ENCODE measurements around the gene RAD50.
"Not testable (repeated sequence)": the region's sequence is repeated elsewhere in the genome, so short reads cannot be mapped to it uniquely, and the experiment has no call there.

Gene RAD50

DNA sequence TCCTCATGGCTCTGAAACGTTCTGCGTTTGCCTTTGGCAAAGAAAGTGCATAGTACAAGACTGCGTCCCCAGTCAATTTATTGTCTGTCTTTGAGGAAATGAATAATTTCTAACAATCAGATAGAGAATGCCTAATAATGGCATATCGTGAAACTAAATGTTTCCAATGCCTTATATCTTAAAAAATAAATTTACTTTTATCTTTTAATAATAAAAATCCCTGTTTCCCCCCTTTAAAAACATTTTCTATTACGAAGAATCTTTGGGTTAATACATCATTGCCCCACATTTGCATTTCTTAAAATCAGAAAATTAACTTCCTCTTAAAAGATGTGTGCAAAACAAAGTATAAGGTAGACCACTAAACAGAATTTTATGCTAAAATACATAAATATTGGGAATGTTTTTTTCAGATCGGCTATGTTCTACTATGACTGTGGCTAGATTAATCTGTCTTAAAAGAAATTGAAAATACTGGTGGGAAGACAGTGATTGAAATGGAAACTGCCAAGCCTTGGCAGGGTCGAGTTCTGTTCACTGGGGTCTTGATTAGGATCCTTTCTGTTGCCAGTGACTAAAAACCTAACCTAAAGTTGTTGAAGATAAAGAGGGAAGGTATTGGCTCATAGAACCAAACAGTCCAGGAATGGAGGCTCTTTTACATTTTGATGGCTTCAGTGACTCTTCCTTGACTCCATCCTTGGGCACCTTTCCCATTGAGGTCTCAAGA lies 13.1 kb upstream of the RAD50 start, which contains the start of gene IL5:
Gene IL5, minus strand, starts transcription at position 51 of the 730 bp plus-strand sequence. Its CDS starts 44 bp downstream, at position 7.
- Mint-ChIP-seq H3K27me3 (peaks cover 8% of the 10 kb centered on the region), H3K4me3 (peak within 1 kb of the TSS in 1 of 2 donors; percentile 52), H3K9me3 (no peaks in the 10 kb centered on the region), H3K4me1 (peaks cover 38% of the 10 kb centered on the region), H3K27ac (peak within 1 kb of the TSS in 1 of 2 donors; percentile 36)
- peak; percentile 55 for ATAC-seq
- no peak for DNase-seq

DNA sequence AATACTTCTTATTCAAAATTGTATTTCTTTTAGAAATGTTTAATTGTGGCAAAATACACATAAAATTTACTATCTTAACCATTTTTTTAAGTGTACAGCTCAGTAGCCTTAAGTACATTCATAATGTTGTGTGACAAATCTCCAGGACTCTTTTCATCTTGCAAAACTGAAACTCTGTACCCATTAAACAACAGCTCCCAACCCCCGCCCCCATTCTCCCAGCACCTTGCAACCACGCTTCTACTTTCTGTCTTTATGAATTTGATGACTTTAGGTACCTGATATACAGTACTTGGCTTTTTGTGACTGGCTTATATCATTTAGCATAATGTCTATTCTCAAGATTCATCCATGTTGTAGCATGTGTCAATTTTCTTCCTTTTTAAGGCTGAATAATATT lies 10.7 kb upstream of the RAD50 start:
- no peaks in the 10 kb centered on the region for H3K9me3 Mint-ChIP-seq
- peak in 1 of 2 donors; percentile 57 for DNase-seq
- peak overlapping the region in 1 of 2 donors; percentile 31 for H3K4me3 Mint-ChIP-seq
- peaks cover 3% of the 10 kb centered on the region for H3K27me3 Mint-ChIP-seq
- H3K27ac Mint-ChIP-seq = no peak overlapping the region
- peak; percentile 95 for ATAC-seq
- peaks cover 43% of the 10 kb centered on the region for H3K4me1 Mint-ChIP-seq

DNA sequence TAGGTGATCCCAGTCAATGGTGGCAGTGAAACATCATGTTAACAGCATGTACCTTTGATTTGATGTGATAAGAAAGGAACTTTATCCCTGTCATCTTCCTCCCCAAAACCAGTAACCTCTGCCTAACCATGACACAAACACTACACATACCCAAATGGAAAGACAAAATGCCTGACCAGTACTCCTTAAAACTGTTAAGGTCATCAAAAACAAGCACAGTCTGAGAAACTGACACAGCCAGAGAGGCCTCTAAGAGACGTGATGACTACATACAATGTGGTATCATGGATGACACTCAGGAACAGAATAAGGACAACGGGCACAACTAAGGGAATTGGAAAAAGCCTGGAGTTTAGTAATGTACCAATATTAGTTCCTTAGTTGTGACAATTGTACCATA lies 9.5 kb upstream of the RAD50 start:
- Mint-ChIP-seq H3K9me3 (no peaks in the 10 kb centered on the region), H3K4me3 (no peak overlapping the region), H3K27ac (no peak overlapping the region), H3K27me3 (no peaks in the 10 kb centered on the region), H3K4me1 (peaks cover 43% of the 10 kb centered on the region)
- ATAC-seq (no peak), DNase-seq (no peak)

DNA sequence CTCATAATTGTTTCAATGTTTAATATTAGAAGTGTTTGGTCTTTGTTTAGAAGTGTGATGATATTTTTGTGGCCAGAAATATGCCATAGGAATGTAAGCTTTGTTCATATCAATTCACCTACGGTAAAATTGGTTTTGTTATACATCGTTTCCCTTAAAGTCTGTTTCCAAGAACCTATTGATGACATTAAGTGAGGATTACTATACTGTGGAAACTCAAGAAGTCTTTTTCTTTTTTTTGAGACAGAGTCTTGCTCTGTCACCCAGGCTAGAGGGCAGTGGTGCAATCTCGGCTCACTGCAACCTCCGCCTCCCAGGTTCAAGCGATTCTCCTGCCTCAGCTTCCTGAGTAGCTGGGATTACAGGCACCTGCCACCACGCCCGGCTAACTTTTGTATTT lies 7.9 kb upstream of the RAD50 start:
- H3K4me1 Mint-ChIP-seq = peaks cover 39% of the 10 kb centered on the region
- DNase-seq, ATAC-seq, H3K27ac Mint-ChIP-seq, H3K4me3 Mint-ChIP-seq, H3K27me3 Mint-ChIP-seq, H3K9me3 Mint-ChIP-seq: not testable (repeated sequence)

DNA sequence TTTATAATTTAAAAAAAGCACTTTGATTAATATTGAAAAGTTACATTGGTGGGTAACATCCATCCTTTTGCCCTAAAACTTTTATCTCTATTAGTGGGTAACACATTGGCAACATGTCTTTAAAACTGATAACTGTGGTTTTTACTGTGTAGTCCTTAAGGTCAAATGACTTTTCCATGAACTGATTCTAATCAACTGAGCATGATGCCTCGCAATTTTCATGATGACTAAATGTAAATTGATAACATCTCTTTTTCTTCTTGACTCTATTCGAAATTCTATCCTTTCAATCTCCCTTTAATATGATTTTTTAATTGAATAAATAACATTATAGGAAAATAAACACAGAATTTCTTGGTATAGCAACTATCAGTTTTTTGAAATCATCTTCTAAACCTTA lies 7.2 kb upstream of the RAD50 start:
- H3K27me3 Mint-ChIP-seq = no peaks in the 10 kb centered on the region
- no peak for ATAC-seq
- no peak overlapping the region for H3K27ac Mint-ChIP-seq
- peaks cover 34% of the 10 kb centered on the region for H3K4me1 Mint-ChIP-seq
- no peak for DNase-seq
- no peak overlapping the region for H3K4me3 Mint-ChIP-seq
- no peaks in the 10 kb centered on the region for H3K9me3 Mint-ChIP-seq

DNA sequence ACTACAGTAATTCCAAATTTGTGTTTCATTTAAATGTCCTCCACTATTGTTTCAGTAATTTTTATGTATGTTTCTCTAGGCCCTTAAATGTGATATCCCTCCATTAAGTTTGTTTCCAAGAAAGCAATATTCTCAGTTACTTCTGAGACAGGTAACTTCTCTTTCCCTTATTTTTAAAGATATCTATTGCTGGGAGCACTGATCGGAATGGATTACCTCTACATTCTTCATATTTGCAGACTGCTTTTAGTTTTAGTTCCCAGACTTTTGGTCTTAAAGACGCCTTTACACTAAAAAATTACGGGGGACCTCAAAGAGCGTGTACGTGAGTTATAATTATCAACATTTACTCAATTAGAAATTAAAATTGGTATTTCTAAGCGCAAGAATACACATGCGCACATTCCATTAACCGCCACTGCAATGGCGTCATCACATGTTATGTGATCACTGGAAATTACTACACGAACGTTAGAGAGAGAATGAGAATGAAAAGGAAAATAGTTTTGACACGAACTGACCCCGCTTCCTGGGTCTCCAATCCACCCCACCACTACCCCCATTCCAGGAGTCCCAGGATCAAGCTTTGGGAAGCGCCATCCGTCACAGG lies 519 bp upstream of the RAD50 start:
- Mint-ChIP-seq H3K27ac (peak overlapping the region; percentile 97 to 98), H3K4me1 (peaks cover 28% of the 10 kb centered on the region), H3K4me3 (peak overlapping the region; percentile 96), H3K27me3 (no peaks in the 10 kb centered on the region), H3K9me3 (no peaks in the 10 kb centered on the region)
- DNase-seq (no peak), ATAC-seq (no peak)

DNA sequence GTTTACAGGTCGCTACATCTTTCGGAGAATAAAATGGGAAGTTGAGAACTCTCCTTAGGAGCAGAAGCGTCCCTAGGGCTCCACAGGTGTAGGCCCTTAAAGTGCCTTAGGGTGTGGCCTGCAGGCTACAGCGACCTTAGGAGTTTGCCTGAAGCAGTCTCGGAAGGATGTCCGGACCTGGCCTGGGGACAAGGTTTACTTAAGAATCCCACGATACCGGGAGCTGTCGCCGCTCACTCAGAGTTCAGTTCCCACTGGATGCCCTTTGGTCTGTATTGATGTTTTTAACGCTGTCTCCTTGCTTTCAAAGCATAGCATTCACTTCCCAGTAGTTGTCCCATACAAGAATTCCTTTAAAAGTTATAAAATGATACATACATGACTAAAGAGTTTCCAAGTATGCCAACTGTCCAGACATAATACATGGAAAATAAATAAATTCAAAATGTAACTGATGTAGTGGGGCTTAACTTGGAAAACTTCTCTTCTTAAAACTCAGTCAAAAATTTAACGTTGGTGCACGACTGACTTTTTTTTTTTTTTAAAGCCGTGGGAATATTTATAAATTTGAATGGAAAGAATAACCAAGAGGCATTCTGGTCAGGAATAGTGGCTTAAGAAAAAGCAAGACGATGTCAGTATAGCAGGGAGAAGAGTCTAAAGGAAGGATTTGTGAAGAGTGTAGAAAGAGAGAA lies 848 bp downstream of the RAD50 start:
- peak overlapping the region; percentile 97 to 98 for H3K27ac Mint-ChIP-seq
- no peaks in the 10 kb centered on the region for H3K27me3 Mint-ChIP-seq
- peak overlapping the region; percentile 96 for H3K4me3 Mint-ChIP-seq
- H3K9me3 Mint-ChIP-seq = no peaks in the 10 kb centered on the region
- DNase-seq = peak in 1 of 2 donors; percentile 14
- ATAC-seq = peak; percentile 41
- H3K4me1 Mint-ChIP-seq = peaks cover 28% of the 10 kb centered on the region

DNA sequence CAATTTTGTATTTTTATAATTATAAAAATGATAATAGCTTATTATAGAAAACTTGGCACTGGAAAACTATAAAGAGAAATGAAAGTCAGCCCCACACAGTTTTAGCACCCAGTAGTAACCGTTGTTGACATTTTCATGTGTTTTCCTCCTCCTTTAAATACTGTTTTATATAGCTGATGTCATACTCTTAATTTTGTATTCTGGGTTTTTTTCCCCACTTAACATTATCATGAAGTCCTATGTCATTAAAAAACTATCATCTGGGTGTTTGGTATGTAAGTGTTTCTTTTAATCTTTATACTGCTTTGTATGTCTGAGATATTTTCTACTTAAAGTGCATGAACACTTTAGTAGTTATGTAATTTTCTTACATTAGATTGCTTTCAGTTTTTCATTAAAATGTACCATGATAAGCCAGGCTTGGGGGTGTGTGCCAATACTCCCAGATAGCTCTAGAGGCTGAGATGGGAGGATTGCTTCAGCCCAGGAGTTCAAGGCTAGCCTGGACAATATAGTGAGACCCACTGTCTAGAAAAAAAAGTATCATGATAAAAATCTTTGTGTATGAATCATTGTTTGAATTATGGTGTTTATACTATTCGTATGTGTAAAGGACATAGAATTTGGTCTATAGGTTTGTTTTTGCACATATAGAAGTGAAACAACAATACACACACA lies 2.7 kb downstream of the RAD50 start:
- Mint-ChIP-seq H3K4me1 (peaks cover 28% of the 10 kb centered on the region), H3K4me3 (peak overlapping the region; percentile 37 to 54), H3K9me3 (no peaks in the 10 kb centered on the region), H3K27me3 (no peaks in the 10 kb centered on the region), H3K27ac (no peak overlapping the region)
- DNase-seq = no peak
- no peak for ATAC-seq

DNA sequence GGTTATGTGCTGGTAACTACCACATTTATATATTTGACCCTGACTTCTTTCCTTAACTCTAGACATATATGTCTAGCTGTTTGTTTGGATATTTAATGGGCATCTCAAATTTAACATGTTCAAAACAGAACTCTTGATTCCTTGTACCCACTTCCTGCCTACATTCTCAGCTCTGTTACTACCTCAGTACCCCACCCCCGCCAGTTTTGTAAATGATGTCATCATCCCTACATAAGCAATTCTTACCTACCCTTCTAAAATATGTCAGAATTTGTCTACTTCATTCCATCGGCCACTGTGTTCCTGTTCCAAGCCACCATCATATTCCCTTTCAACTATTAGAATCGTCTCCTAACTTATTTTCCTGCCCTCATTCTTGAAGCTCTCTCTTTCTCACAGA lies 4.8 kb downstream of the RAD50 start:
- no peaks in the 10 kb centered on the region for H3K27me3 Mint-ChIP-seq
- H3K4me3 Mint-ChIP-seq = no peak overlapping the region
- DNase-seq = no peak
- no peak overlapping the region for H3K27ac Mint-ChIP-seq
- peaks cover 35% of the 10 kb centered on the region for H3K4me1 Mint-ChIP-seq
- peaks cover 8 to 9% of the 10 kb centered on the region in 2 donors for H3K9me3 Mint-ChIP-seq
- ATAC-seq = no peak

DNA sequence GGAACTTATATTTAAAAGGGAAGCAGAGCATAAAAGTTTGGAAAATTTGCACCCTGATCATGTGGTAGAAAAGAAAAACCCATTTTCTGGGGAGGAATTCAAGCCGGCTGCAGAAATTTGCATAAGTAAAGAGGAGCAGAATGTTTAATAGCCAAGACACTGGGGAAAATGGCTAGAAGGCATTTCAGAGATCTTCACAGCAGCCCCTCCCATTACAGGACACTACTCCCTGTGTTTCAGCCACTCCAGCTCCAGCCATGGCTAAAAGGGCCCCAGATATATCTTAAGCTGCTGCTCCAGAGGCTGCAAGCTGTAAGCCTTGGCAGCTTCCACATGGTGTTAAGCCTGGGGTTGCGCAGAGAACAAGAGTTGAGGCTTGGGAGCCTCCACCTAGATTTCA lies 7.8 kb downstream of the RAD50 start:
- not testable (repeated sequence) for H3K4me3 Mint-ChIP-seq, ATAC-seq, H3K27ac Mint-ChIP-seq, DNase-seq, H3K9me3 Mint-ChIP-seq, H3K27me3 Mint-ChIP-seq
- peaks cover 43% of the 10 kb centered on the region for H3K4me1 Mint-ChIP-seq

DNA sequence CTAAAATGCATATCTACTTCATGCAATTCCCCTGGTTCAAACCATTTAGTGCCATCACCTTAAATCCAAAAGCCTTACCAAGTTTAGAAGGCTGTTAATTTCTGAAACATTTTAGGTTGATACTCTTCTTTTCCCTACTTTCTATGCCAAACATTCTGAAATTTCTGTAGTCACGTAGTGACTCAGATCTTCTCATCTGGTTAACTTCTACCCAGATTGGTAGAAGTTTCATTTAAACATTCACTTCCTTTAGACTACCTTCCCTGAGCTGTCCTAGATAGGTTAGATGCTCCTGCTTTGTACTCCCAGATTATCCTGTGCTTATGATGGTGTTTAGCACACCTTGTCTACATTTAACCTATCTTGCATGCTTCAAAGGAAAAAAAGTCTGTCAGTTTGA lies 9.9 kb downstream of the RAD50 start:
- ATAC-seq = no peak
- H3K27ac Mint-ChIP-seq = peak overlapping the region in 1 of 2 donors; percentile 22

DNA sequence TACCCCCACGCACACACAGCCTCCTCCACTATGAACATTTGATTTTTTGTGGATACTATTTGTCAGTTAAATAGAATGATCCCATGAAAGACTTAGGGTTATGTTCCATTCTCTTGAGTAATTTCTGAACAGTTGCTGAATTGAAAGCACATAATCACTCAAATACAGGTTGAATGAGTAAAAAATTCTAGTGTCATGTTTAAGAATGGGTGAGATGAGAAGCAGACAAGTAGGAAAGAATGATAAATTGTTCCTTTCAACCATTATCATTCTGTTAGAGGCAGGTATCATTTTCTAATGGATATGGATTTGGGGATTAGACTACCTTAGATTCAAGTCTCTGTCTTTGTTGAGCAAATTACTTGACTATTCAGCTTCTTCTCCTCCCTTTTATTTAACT lies 19.3 kb downstream of the RAD50 start:
- Mint-ChIP-seq H3K27me3 (no peaks in the 10 kb centered on the region), H3K27ac (no peak overlapping the region), H3K4me3 (no peak overlapping the region), H3K4me1 (peaks cover 4% of the 10 kb centered on the region), H3K9me3 (peaks cover 0 to 4% of the 10 kb centered on the region in 2 donors)
- ATAC-seq (no peak), DNase-seq (no peak)

More for the DNA sequence above, 9.9 kb downstream of the RAD50 start:
- peak overlapping the region in 1 of 2 donors; percentile 35 for H3K4me3 Mint-ChIP-seq
- H3K27me3 Mint-ChIP-seq = no peaks in the 10 kb centered on the region
- peaks cover 59% of the 10 kb centered on the region for H3K4me1 Mint-ChIP-seq
- H3K9me3 Mint-ChIP-seq = peaks cover 8 to 9% of the 10 kb centered on the region in 2 donors
- no peak for DNase-seq

DNA sequence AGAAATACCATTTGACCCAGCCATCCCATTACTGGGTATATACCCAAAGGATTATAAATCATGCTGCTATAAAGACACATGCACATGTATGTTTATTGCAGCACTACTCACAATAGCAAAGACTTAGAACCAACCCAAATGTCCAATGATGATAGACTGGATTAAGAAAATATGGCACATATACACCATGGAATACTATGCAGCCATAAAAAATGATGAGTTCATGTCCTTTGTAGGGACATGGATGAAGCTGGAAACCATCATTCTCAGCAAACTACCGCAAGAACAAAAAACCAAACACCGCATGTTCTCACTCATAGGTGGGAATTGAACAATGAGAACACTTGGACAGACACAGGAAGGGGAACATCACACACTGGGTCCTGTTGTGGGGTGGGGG lies 27.8 kb downstream of the RAD50 start:
- H3K4me3 Mint-ChIP-seq, H3K4me1 Mint-ChIP-seq, DNase-seq, ATAC-seq, H3K27ac Mint-ChIP-seq, H3K9me3 Mint-ChIP-seq, H3K27me3 Mint-ChIP-seq: not testable (repeated sequence)

DNA sequence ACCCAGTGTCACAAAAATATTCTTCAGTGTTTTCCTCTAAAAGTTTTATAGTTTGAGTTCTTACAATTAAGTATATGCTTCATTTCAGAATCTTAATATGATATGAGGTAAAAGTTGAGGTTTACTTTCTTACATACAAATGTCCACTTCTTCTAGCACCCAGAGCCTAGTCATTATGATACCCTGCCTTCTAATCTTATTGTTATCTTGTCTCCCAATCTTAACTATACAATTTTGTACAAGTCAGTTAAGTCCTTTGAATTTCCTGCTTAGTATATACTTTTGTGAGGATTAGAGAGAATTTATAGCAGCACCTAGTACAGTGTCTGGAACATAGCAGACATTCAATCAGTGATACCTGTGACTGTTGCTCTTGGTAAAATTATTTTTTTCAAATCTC lies 29.3 kb downstream of the RAD50 start:
- DNase-seq = no peak
- no peaks in the 10 kb centered on the region for H3K9me3 Mint-ChIP-seq
- no peak overlapping the region for H3K27ac Mint-ChIP-seq
- H3K27me3 Mint-ChIP-seq = no peaks in the 10 kb centered on the region
- ATAC-seq = no peak
- H3K4me1 Mint-ChIP-seq = no peaks in the 10 kb centered on the region
- no peak overlapping the region for H3K4me3 Mint-ChIP-seq

DNA sequence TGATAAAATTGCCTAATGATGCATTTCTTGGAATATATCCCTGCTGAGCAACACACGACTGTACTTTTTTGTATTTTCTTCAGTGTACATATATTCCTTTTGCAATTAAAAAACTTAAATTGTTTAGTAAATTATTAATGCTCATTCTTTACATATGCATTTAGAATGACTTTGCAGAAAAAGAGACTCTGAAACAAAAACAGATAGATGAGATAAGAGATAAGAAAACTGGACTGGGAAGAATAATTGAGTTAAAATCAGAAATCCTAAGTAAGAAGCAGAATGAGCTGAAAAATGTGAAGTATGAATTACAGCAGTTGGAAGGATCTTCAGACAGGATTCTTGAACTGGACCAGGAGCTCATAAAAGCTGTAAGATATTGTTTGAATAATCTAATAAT lies 32.7 kb downstream of the RAD50 start:
- H3K27ac Mint-ChIP-seq = no peak overlapping the region
- DNase-seq (no peak), ATAC-seq (no peak)
- no peaks in the 10 kb centered on the region for H3K9me3 Mint-ChIP-seq
- H3K4me3 Mint-ChIP-seq = no peak overlapping the region
- no peaks in the 10 kb centered on the region for H3K27me3 Mint-ChIP-seq
- H3K4me1 Mint-ChIP-seq = no peaks in the 10 kb centered on the region
